GM21619 (cell line): Measurements from ENCODE around the gene SREBF2.

Experiments
- ATAC-seq: cut with Tn5 transposase; IDR thresholded peaks from one replicate; pipeline ENCODE4 v1.9.1; 2021; ENCODE audit not compliant: unreplicated experiment

Gene SREBF2

DNA sequence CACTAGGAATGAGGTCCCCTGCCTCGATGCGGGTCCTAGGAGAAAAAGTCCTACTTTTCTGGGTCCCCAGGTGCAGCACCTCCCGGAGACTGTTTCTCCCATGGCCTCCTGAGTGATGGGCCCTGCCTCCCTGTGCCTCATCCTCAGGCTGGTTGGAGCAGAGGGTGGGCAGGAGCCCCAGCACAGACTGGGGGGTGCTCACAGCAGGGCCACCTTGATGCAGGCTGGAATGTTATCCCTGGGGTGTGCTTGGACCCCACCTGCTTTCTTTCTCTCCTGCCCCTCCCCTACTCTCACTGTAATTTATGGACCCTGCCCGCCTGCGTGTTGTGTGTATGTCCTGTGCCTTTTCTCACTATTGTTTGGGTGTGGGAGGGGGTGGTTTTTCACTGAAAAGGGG lies 73.9 kb downstream of the SREBF2 start:
- no peak for ATAC-seq

DNA sequence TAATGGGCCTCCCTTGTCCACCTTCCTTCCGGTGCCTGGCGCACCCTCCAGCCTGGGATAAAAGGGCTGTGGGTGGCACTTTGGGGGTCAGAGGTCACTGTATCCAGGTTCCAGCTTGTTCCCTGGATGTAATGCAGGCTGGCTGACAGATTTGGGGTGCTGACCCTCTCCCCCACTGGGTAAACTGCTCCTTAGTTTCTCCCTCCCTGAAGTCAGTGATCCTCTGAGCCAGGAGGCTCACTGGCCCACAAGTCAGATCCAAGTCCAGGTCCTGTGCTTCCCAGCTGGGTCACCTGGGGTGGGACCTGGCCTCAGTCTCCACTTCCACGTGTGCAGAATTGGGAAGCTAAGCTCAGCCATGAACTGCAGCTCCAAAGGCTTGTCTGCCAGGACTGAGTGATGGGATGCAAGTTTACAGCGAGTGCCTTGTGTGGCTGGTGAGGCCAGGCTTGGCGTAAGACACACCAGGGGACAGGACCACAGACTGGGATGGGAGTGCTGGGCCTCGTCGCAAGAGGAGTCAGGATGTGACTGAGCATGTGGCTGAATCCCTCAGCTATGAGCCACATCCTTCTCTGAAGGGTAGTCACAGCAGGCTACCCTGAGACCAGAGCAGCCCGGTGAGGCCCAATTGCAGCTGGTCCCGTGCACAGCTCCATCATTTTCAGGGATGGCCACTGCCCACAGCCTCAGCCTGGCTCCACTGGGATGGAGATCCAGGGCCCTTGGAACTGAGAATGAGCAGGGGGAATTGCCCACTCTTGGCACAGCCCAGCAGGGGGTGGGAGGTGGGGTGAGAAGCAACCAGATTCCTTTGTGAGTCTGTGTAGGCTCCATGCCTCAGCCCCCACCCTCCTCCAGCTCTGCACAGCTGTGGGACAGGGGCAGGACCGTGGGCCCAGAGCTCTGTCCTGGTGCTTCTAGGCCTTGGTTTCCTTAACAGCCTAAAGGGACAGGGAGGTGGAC lies 74.8 kb downstream of the SREBF2 start:
- no peak for ATAC-seq

DNA sequence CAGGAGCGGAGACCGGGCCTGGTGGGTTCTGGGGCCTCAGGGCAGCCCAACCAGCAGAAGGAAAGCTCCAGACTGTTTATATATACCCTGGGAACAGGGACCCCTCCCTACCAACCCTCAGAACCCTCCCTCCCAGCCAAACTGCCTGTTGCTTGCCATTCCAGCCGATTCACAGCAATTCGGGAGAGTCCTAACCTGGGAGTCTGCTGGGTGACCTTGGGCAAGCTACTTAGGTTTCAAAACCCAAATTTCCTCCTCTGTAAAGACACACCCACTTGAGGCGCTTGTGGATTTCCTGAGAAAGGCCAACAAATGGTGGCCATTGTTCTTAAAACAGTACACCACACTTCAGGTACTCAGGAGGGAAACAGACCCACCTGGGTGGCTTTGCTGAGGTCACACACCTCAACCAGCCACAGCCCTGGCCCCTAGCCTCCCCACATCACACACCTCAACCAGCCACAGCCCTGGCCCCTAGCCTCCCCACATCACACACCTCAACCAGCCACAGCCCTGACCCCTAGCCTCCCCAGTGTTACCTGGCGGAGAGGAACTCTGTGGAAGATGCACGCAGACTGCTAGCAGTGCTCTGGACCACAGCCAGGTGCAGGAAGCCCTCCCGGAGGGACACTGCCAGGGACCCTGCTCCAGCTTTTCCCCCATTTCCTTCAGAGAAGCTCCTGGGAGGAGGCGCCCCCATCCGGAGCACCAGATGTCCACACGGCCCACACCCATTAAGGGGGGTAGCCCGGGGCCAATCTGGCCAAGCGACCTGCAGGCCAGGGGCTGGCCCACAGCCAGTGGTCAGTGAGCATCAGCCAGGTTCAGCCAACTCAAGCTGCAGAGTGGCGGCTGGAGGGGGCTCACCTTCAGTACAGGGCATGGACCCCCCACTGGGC lies 75.8 kb downstream of the SREBF2 start:
- ATAC-seq, result no peak

GRCh38 chr22:41909310-41910049 lies 76.6 kb downstream of the SREBF2 start:
- no peak for ATAC-seq

DNA sequence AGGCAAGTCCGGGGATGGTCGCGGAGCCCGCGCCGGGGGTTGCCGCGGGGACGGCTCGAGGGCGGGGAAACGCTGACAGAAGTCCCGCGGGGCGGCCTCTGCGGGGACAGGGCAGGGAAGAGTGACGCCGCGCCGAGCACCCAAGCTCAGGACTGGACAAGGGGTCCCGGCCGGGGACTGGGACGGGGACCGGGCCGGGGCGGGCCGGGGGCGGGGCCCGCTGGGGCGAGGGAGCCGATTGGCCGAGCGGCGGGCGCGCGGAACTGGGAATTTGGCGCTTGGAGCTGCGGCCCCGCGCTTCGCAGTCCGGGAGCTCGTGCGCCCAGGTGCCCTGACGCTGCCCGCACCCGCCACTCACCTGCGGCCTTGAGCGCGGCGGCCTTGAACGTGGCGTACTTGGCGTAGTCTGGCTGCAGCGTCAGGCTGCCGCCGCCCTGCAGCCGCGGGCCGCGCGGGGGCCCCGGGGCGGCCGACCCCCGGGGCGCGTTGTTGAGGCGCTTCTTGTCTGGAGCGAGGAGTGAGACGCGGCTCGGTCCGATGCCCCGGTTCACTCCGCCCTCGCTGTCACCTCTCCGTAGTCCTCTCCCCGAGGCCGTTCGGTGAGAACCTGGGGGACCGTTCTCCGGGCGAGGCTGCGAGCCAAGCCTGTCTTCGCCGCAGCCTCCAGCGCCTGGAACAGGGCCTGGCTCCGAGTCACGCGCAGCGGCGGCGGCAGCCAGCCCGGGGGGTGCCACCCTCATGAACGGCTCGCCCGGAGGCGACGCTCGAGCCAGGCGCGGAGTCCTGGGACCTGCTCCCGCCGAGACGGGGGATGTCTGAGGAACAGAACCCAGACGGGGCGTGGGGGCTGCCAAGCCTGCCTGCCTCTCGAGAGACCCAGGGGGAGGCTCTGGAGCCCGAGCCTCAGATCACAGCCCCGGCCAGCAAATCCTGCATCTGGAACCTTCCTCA lies 77.4 kb downstream of the SREBF2 start:
- no peak for ATAC-seq

GRCh38 chr22:41911001-41911611 lies 78.2 kb downstream of the SREBF2 start:
- no peak for ATAC-seq

DNA sequence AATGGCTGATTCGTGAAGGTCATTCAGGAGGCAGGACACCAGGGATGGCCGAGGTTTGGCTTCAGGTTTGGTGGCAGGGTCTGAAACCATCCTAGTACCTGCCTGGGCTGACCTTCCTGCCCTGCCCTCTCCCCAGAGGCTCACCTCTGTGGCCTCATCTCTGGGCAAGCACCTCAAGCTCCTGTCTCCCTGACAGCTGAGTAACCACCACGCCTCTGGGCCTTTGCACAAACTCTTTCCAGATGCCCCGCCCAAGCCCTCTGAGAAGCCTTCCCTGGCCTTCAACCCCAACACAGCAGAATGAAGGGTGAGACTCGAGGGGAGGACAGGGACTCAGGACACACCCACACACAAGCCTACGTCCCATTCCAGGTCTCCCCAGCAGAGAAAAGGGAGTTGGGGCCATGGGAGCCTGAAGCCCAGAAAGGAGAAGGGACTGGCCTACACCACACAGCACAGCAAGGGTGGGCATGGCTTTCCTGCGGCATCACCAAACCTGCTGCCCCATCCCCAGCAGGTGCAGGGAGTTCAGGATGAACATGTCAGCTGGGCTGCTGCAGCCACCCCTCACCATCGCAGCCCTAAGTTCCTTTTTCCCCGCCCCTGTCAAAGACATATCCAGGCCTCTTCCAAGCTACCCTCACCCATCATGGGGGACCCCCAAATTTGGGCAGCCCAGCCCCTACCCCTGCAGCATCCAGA lies 79.6 kb downstream of the SREBF2 start:
- no peak for ATAC-seq

GRCh38 chr22:41913040-41913719 lies 80.3 kb downstream of the SREBF2 start:
- no peak for ATAC-seq

- ATAC-seq, result no peak
Measured at GRCh38 chr22:41913842-41914534, 81.1 kb downstream of the SREBF2 start.

DNA sequence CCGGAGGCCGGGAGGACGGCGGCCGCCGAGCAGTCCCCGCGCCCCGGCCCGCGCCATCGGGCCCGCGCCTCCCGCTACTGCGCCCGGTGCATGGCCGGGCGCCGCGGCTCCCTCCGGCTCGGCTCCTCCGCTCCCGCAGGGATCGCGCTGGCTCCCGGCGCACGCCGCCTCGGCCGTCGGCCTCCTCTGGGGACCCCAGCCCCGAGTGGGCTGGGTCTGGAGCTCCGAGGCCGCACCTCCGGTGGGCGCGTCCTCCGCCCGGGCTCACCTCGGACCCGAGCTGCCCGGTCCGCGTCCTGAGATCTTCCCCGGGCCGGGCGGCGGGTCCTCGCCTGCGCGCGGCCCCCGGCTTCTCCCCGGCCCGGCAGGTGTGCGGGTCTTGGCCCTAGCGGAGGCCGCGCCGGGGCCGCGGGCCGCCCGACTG lies 81.7 kb downstream of the SREBF2 start:
- ATAC-seq, result no peak

DNA sequence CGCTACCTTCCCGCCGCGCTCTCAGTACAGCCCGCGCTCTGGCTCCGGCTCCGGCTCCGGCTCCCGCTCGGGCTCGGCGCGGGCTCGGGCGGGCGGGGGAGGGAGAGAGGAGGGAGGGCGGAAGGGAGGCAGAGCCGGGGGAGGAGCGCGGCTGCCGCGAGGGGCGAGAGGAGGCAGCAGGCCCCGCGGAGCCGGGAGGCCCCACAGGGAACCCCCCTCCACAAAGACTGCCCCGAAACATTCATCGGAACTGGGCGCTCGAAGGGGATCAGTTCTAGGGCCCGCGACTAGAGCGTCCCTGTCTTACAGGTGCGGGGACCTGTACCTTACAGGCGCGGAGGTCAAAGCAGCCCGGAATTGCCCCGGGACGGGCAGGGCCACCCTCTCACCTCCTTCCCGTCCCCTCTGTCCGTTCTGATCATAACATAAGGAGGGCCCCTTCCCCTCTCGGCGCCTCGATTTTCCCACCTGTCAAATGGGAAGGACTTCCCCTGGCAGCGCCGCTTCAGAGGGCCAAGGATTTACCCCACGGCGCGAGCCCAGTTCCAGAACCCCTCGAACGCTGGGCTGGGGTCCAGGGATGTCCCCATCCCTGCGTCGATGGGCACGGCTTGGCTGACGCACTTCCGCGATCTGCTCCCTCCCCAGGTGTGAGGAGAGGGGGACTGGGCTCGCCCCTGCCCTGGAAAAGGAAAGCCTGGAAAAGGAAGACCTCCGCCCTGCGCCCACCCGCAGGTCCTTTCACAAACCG lies 82.3 kb downstream of the SREBF2 start, which contains the start of gene SHISA8:
Gene SHISA8 (minus strand): TSS at position 40 of the 751 bp plus-strand sequence. CDS start 407 bp downstream, outside the sequence.
- no peak for ATAC-seq

DNA sequence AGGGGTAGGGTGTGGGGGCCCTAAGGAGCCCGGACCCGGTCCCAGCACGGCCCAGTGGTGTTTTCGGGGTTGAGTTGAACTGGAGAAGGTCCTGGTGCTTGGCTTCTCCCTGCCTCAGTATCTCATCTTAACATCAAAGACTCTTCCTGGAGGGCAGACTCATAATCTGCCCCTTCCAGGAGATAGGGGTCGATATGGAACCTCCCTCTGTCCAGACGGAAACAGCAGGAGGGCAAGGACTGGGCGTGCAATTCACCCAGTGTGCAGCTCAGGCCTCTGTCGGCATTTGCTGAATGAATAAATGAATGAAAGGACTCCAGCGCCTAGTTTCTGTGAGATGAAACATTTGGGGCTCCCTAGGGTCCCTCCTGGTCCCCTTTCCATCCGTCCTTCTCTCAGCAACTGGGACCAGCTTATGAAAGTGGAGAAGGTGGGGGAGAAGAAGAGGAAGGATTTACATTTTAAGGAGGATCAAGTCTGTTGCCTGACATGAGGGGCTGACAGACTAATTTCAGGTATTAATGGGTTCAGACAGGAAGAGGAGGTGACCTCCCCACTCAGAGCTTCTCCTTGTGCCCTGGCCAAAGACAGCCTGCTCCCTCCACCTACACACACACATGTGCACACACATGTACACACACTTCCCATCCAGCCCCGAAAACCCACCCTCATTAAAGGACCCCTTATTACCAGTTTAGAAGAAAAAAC lies 83.0 kb downstream of the SREBF2 start:
- ATAC-seq, result no peak

GRCh38 chr22:41916745-41917358 lies 83.9 kb downstream of the SREBF2 start:
- ATAC-seq, result no peak

DNA sequence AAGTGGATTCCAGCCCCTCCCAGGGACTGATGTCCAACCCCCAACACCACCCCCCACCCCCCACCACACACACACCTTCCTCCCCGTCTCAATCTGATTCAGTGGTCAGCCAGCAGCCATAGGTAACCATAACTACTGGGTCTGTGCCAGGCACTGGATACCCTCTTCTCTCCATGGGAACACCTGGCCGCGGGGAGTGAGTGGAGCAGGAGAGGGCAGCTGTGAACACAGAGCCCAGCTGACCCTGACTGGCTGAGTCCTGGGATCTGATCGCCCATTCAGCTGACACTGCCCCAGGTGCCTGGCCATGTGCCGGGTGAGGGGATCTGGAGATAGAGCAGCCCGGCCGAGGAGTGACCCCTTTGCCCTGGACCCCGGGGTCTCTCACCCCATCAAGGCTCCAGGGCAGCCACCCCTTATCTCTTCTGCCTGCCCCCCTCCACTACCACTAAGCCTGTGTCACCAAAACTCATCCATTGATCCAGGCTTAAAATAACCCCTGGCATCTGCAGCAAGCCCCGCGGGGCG lies 84.5 kb downstream of the SREBF2 start:
- ATAC-seq, result no peak
